NCI-H1092 (cell line): ENCODE data around the gene ACAA1.

Source experiments
- DNase-seq: peaks from one replicate; lab custom pipeline; 2025; lab: John Stamatoyannopoulos, UW

The ACAA1 gene

GRCh38 chr3:38154033-38154494, 17.1 kb upstream of the ACAA1 start:
- DNase-seq, result no peak

GRCh38 chr3:38153221-38153620, 16.3 kb upstream of the ACAA1 start:
- no peak for DNase-seq

- DNase-seq, result no peak
These were observed 15.7 kb upstream of the ACAA1 start for GRCh38 chr3:38152609-38153008.

- no peak for DNase-seq
These were observed 14.8 kb upstream of the ACAA1 start for GRCh38 chr3:38151667-38152265.

GRCh38 chr3:38150780-38151528, 14.0 kb upstream of the ACAA1 start:
- DNase-seq, result no peak

GRCh38 chr3:38149708-38150107, 12.8 kb upstream of the ACAA1 start:
- DNase-seq, result no peak

GRCh38 chr3:38148311-38148882, 11.5 kb upstream of the ACAA1 start:
- DNase-seq, result no peak

- no peak for DNase-seq
These were observed 10.5 kb upstream of the ACAA1 start for GRCh38 chr3:38147421-38147820.

- DNase-seq, result no peak
These were observed 9.6 kb upstream of the ACAA1 start for GRCh38 chr3:38146504-38146903.

GRCh38 chr3:38143511-38143910, 6.6 kb upstream of the ACAA1 start:
- DNase-seq, result no peak

- no peak for DNase-seq
These were observed 6.0 kb upstream of the ACAA1 start for GRCh38 chr3:38142959-38143358.

GRCh38 chr3:38141952-38142273, 5.0 kb upstream of the ACAA1 start:
- no peak for DNase-seq

- DNase-seq, result no peak
These were observed 4.4 kb upstream of the ACAA1 start for GRCh38 chr3:38141173-38141951.

- DNase-seq, result no peak
These were observed 3.6 kb upstream of the ACAA1 start for GRCh38 chr3:38140326-38141172.

- no peak for DNase-seq
These were observed 2.7 kb upstream of the ACAA1 start for GRCh38 chr3:38139652-38140051.

GRCh38 chr3:38139191-38139590, 2.3 kb upstream of the ACAA1 start:
- no peak for DNase-seq

GRCh38 chr3:38138349-38139190, 1.6 kb upstream of the ACAA1 start, which contains the start of gene MYD88:
Gene MYD88 (plus strand): TSS chr3:38138661. CDS start chr3:38138701, 40 bp downstream.
- DNase-seq, result no peak

- no peak for DNase-seq
These were observed 855 bp upstream of the ACAA1 start for GRCh38 chr3:38137615-38138348.

- DNase-seq, result no peak
These were observed 542 bp downstream of the ACAA1 start for GRCh38 chr3:38136393-38136776.
